Frontal cortex (tissue), 4 donors: Measurements from ENCODE around the gene SOX13. TPM values are rescaled to one million over a fixed set of nuclear protein-coding genes. Genes with fewer than 3 reads are reported as not detected.

Experiments used
- DNase-seq, 2 donors: peaks; one replicate each; pipeline ENCODE4 v3.0.0; 2012; ENCODE audit warnings: low spot score in 2 of 2
- FAIRE-seq: peaks from 2 replicates; lab custom pipeline; 2012; peaks lifted over from hg19 to GRCh38; lab: Jason Lieb, UNC
- total RNA-seq: library from RNA; depleted of rRNA; stranded (reverse); fragments of >200 nt; gene quantifications from one replicate; pipeline ENCODE4 v1.2.3, GENCODE V29; 2014
- donor health status: control.
- donor health status: control.
- donor health status: control.

The SOX13 gene
- total RNA-seq, 1 donor from 2014 or later: 1.6 TPM

GRCh38 chr1:204053893-204054292, 19.0 kb upstream of the SOX13 start:
- DNase-seq (no peak), FAIRE-seq (no peak)

- FAIRE-seq: no peak
- DNase-seq: no peak
Measured at GRCh38 chr1:204059970-204060369, 12.9 kb upstream of the SOX13 start.

- FAIRE-seq (no peak), DNase-seq (no peak)
Measured at GRCh38 chr1:204062106-204062505, 10.8 kb upstream of the SOX13 start.

- FAIRE-seq (peak; percentile 3), DNase-seq (peak; percentile 66 to 71)
Measured at GRCh38 chr1:204065174-204065985, 7.5 kb upstream of the SOX13 start.

- DNase-seq (no peak), FAIRE-seq (no peak)
Measured at GRCh38 chr1:204065986-204066300, 7.0 kb upstream of the SOX13 start.

GRCh38 chr1:204067935-204068334, 5.0 kb upstream of the SOX13 start:
- DNase-seq (no peak), FAIRE-seq (no peak)

GRCh38 chr1:204069887-204070286, 3.0 kb upstream of the SOX13 start:
- DNase-seq: no peak
- no peak for FAIRE-seq

GRCh38 chr1:204070895-204071294, 2.0 kb upstream of the SOX13 start:
- FAIRE-seq (no peak), DNase-seq (no peak)

GRCh38 chr1:204073837-204074273, 940 bp downstream of the SOX13 start:
- FAIRE-seq: no peak
- peak in 1 of 2 donors; percentile 50 for DNase-seq

GRCh38 chr1:204074274-204075138, 1.6 kb downstream of the SOX13 start:
- FAIRE-seq (no peak), DNase-seq (peak; percentile 61 to 64)

- DNase-seq (no peak), FAIRE-seq (no peak)
Measured at GRCh38 chr1:204075139-204075521, 2.2 kb downstream of the SOX13 start.

GRCh38 chr1:204075890-204076846, 3.3 kb downstream of the SOX13 start:
- DNase-seq (no peak), FAIRE-seq (no peak)

- FAIRE-seq: no peak
- DNase-seq: no peak
Measured at GRCh38 chr1:204076891-204077290, 4.0 kb downstream of the SOX13 start.

GRCh38 chr1:204077979-204078696, 5.2 kb downstream of the SOX13 start:
- FAIRE-seq (no peak), DNase-seq (no peak)

- FAIRE-seq (no peak), DNase-seq (no peak)
Measured at GRCh38 chr1:204079608-204079999, 6.7 kb downstream of the SOX13 start.

GRCh38 chr1:204080163-204080903, 7.4 kb downstream of the SOX13 start:
- peak in 1 of 2 donors; percentile 58 for DNase-seq
- FAIRE-seq: no peak

GRCh38 chr1:204081164-204081790, 8.4 kb downstream of the SOX13 start:
- DNase-seq (no peak), FAIRE-seq (no peak)

- DNase-seq: no peak
- no peak for FAIRE-seq
Measured at GRCh38 chr1:204081791-204082513, 9.0 kb downstream of the SOX13 start.
